Smooth muscle cell of trachea (primary cell): Measurements from ENCODE around the gene ADGRE3. TPM values are rescaled to one million over a fixed set of nuclear protein-coding genes. Genes with fewer than 3 reads are reported as not detected.

Experiments
- total RNA-seq: library from RNA; depleted of rRNA; stranded (reverse); fragments of >200 nt; gene quantifications from 2 replicates; pipeline ENCODE4 v1.2.1, GENCODE V29; 2014

ADGRE3 gene
- not detected in 2 replicates for total RNA-seq

GRCh38 chr19:14674764-14675163, at the start of gene ADGRE3:
Gene ADGRE3, minus strand, starts transcription at chr19:14674844. Its CDS starts 74 bp downstream, at chr19:14674770.

GRCh38 chr19:14689598-14690503, 15.2 kb upstream of the ADGRE3 start, which contains the start of gene ZNF333:
Gene ZNF333, plus strand, starts transcription at chr19:14690048. Its CDS starts 3,444 bp downstream, at chr19:14693492.

GRCh38 chr19:14582894-14583340, 91.7 kb downstream of the ADGRE3 start, which contains the start of gene CLEC17A:
Gene CLEC17A, plus strand, starts transcription at chr19:14583084. Its CDS starts 77 bp downstream, at chr19:14583161.

GRCh38 chr19:14571695-14572490, 102.8 kb downstream of the ADGRE3 start, which contains the start of gene NDUFB7:
Gene NDUFB7, minus strand, starts transcription at chr19:14572066. Its CDS starts 66 bp downstream, at chr19:14572000.

Other genes starting within 250 kb of the ADGRE3 start
- 188 and 245 TPM in 2 replicates for gene PKN1, start 241.5 kb downstream of the ADGRE3 start, total RNA-seq
- gene PTGER1, start 199.5 kb downstream of the ADGRE3 start, total RNA-seq = 5.4 and 5.6 TPM in 2 replicates
- gene GIPC1, start 178.7 kb downstream of the ADGRE3 start, total RNA-seq = 129 and 152 TPM in 2 replicates
- 52.5 and 91.3 TPM in 2 replicates for gene DNAJB1, start 156.4 kb downstream of the ADGRE3 start, total RNA-seq
- 28.8 and 38.5 TPM in 2 replicates for gene TECR, start 145.2 kb downstream of the ADGRE3 start, total RNA-seq
- gene NDUFB7, start 102.8 kb downstream of the ADGRE3 start, total RNA-seq = 188 and 247 TPM in 2 replicates
- gene CLEC17A, start 91.8 kb downstream of the ADGRE3 start, total RNA-seq = under 0.01 TPM in 2 replicates
- gene ZNF333, start 15.2 kb upstream of the ADGRE3 start, total RNA-seq = 24.6 and 32.7 TPM in 2 replicates
- not detected in 2 replicates for gene ADGRE2, start 103.7 kb upstream of the ADGRE3 start, total RNA-seq
- gene OR7A5, start 160.3 kb upstream of the ADGRE3 start, total RNA-seq = not detected in 2 replicates
- gene OR7C1, start 160.3 kb upstream of the ADGRE3 start, total RNA-seq = not detected in 2 replicates
- gene OR7A10, start 174.1 kb upstream of the ADGRE3 start, total RNA-seq = not detected in 2 replicates
- not detected in 2 replicates for gene OR7A17, start 211.3 kb upstream of the ADGRE3 start, total RNA-seq